ENCODE results near the gene CXCL11.

CXCL11 gene

GRCh38 chr4:76066546-76066945 lies 30.7 kb upstream of the CXCL11 start:
- Histone ChIP-seq H3K79me2 (ENCODE audit: low read length) (0 out of 2 replicates have a peak, but pooled peaks cover under 1% of the 10 kb centered on the region), H3K27ac (ENCODE audit: low read length) (peak overlapping the region; percentile 63), H3K4me2 (ENCODE audit: low read length) (no peak overlapping the region), H4K20me1 (ENCODE audit: insufficient read depth, low read length) (no peaks in the 10 kb centered on the region), H3K9me3 (ENCODE audit: insufficient read depth, low read length) (no peaks in the 10 kb centered on the region; the same call in 1 of the 2 replicates), H3K27me3 (ENCODE audit: low read depth, low read length) (no peaks in the 10 kb centered on the region), H2AFZ (ENCODE audit: low read depth, low read length) (no peak overlapping the region), H3K9ac (ENCODE audit: low read length) (peak overlapping the region; percentile 47; the same call in 1 of the 2 replicates), H3K4me1 (ENCODE audit: low read length) (peaks cover 46% of the 10 kb centered on the region), H3K4me3 (ENCODE audit: low read length) (no peak overlapping the region), H3K36me3 (replicated peaks; ENCODE audit: low read depth, low read length) (peaks cover 15% of the 10 kb centered on the region)
- TF ChIP-seq EZH2phosphoT487 (IDR thresholded peaks at IDR 0.05; ENCODE audit: low read depth), result no peak
- no peak for TF ChIP-seq CTCF (IDR thresholded peaks at IDR 0.05; ENCODE audit: low read depth, low read length)

GRCh38 chr4:76061982-76062381 lies 26.1 kb upstream of the CXCL11 start:
- Histone ChIP-seq H3K9ac (ENCODE audit: low read length) (peak overlapping the region; percentile 86), H3K9me3 (ENCODE audit: insufficient read depth, low read length) (no peaks in the 10 kb centered on the region; the same call in 1 of the 2 replicates), H2AFZ (ENCODE audit: low read depth, low read length) (no peak overlapping the region), H3K36me3 (replicated peaks; ENCODE audit: low read depth, low read length) (peaks cover 15% of the 10 kb centered on the region), H3K79me2 (ENCODE audit: low read length) (peaks cover 9% of the 10 kb centered on the region; the same call in 1 of the 2 replicates), H3K4me1 (ENCODE audit: low read length) (peaks cover 81% of the 10 kb centered on the region), H4K20me1 (ENCODE audit: insufficient read depth, low read length) (no peaks in the 10 kb centered on the region), H3K4me2 (ENCODE audit: low read length) (peak overlapping the region; percentile 65), H3K4me3 (ENCODE audit: low read length) (peak overlapping the region; percentile 17; the same call in 1 of the 2 replicates), H3K27ac (ENCODE audit: low read length) (peak overlapping the region; percentile 95), H3K27me3 (ENCODE audit: low read depth, low read length) (no peaks in the 10 kb centered on the region)
- no peak for TF ChIP-seq CTCF (IDR thresholded peaks at IDR 0.05; ENCODE audit: low read depth, low read length)
- TF ChIP-seq EZH2phosphoT487 (IDR thresholded peaks at IDR 0.05; ENCODE audit: low read depth), result no peak

GRCh38 chr4:76061421-76061820 lies 25.6 kb upstream of the CXCL11 start:
- Histone ChIP-seq H3K36me3 (replicated peaks; ENCODE audit: low read depth, low read length) (peaks cover 14% of the 10 kb centered on the region), H3K4me1 (ENCODE audit: low read length) (peaks cover 82% of the 10 kb centered on the region), H3K27ac (ENCODE audit: low read length) (peak overlapping the region; percentile 95), H4K20me1 (ENCODE audit: insufficient read depth, low read length) (no peaks in the 10 kb centered on the region), H3K4me2 (ENCODE audit: low read length) (peak overlapping the region; percentile 65), H3K9ac (ENCODE audit: low read length) (peak overlapping the region; percentile 86), H3K9me3 (ENCODE audit: insufficient read depth, low read length) (no peaks in the 10 kb centered on the region; the same call in 1 of the 2 replicates), H3K79me2 (ENCODE audit: low read length) (peaks cover 10% of the 10 kb centered on the region; the same call in 1 of the 2 replicates), H3K4me3 (ENCODE audit: low read length) (peak overlapping the region; percentile 17; the same call in 1 of the 2 replicates), H3K27me3 (ENCODE audit: low read depth, low read length) (no peaks in the 10 kb centered on the region), H2AFZ (ENCODE audit: low read depth, low read length) (no peak overlapping the region)
- TF ChIP-seq CTCF (IDR thresholded peaks at IDR 0.05; ENCODE audit: low read depth, low read length), result no peak
- no peak for TF ChIP-seq EZH2phosphoT487 (IDR thresholded peaks at IDR 0.05; ENCODE audit: low read depth)

DNA sequence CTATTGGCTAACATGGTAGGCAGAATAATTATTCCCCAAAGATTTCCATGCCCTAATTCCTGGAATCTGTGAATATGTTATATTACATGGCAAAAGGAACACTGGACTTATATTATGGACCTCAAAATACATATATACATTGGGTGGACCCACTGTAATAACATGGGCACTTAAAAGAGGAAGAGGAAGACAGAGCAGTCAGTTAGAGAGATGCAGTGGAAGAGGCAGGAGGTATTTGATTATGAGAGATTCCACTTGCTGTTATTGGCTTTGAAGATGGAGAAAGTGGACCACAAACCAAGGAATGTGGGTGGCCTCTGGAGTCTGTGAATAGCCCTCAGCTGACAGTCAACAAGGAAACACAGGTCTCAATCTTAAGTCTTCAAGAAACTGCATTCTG lies 24.6 kb upstream of the CXCL11 start:
- Histone ChIP-seq H4K20me1 (ENCODE audit: insufficient read depth, low read length) (no peaks in the 10 kb centered on the region), H3K36me3 (replicated peaks; ENCODE audit: low read depth, low read length) (peaks cover 7% of the 10 kb centered on the region), H3K27me3 (ENCODE audit: low read depth, low read length) (no peaks in the 10 kb centered on the region), H3K4me3 (ENCODE audit: low read length) (peak overlapping the region; percentile 17; the same call in 1 of the 2 replicates), H3K27ac (ENCODE audit: low read length) (peak overlapping the region; percentile 95), H3K9me3 (ENCODE audit: insufficient read depth, low read length) (no peaks in the 10 kb centered on the region), H3K79me2 (ENCODE audit: low read length) (peaks cover 16% of the 10 kb centered on the region; the same call in 1 of the 2 replicates), H2AFZ (ENCODE audit: low read depth, low read length) (no peak overlapping the region), H3K9ac (ENCODE audit: low read length) (peak overlapping the region; percentile 86), H3K4me1 (ENCODE audit: low read length) (peaks cover 87% of the 10 kb centered on the region), H3K4me2 (ENCODE audit: low read length) (peak overlapping the region; percentile 65)
- no peak for TF ChIP-seq EZH2phosphoT487 (IDR thresholded peaks at IDR 0.05; ENCODE audit: low read depth)
- TF ChIP-seq CTCF (IDR thresholded peaks at IDR 0.05; ENCODE audit: low read depth, low read length), result no peak
